Osteoblast (primary cell): ENCODE measurements around the gene PTGER4. TPM values are rescaled to one million over a fixed set of nuclear protein-coding genes. Genes with fewer than 3 reads are reported as not detected.

Experiments
- DNase-seq: peaks from one replicate; pipeline ENCODE4 v3.0.0; 2011; ENCODE audit warnings: low spot score, mixed read lengths; ENCODE audit not compliant: insufficient read length; ENCODE audit errors: missing footprints
- H2AFZ ChIP-seq: 2 replicates; pipeline ENCODE4 v1.6.0; 2011; ENCODE audit warnings: mild to moderate bottlenecking, low read length
- H3K27ac ChIP-seq: 2 replicates; pipeline ENCODE4 v1.5.1; 2011; ENCODE audit warnings: mild to moderate bottlenecking, low read depth, low read length, moderate library complexity
- H3K27me3 ChIP-seq: 2 replicates; pipeline ENCODE4 v1.6.0; 2012; ENCODE audit warnings: mild to moderate bottlenecking, control low read depth, inconsistent platforms, low read length, moderate library complexity; ENCODE audit not compliant: insufficient read depth
- H3K36me3 ChIP-seq: 2 replicates; pipeline ENCODE4 v1.5.1; 2011; ENCODE audit warnings: mild to moderate bottlenecking, low read length, control low read depth, moderate library complexity; ENCODE audit not compliant: insufficient read depth
- H3K4me1 ChIP-seq: 2 replicates; pipeline ENCODE4 v1.5.1; 2011; ENCODE audit warnings: mild to moderate bottlenecking, low read length, control low read depth, moderate library complexity; ENCODE audit not compliant: insufficient read depth
- H3K4me2 ChIP-seq: 2 replicates; pipeline ENCODE4 v1.6.0; 2011; ENCODE audit warnings: mild to moderate bottlenecking, low read length; ENCODE audit not compliant: insufficient read depth
- H3K4me3 ChIP-seq: fragments of 200-600 bp; sonication (generic); 3 replicates; pipeline ENCODE4 v1.5.1; 2012; ENCODE audit warnings: mild to moderate bottlenecking, low read length, inconsistent platforms; ENCODE audit not compliant: insufficient read depth
- H3K79me2 ChIP-seq: 2 replicates; pipeline ENCODE4 v1.6.0; 2012; ENCODE audit warnings: mild to moderate bottlenecking, low read length, control low read depth, inconsistent platforms; ENCODE audit not compliant: insufficient read depth
- H3K9me3 ChIP-seq: 2 replicates; pipeline ENCODE4 v1.5.1; 2011; ENCODE audit warnings: low read depth, low read length, control low read depth
- H4K20me1 ChIP-seq: 2 replicates; pipeline ENCODE4 v1.6.0; 2012; ENCODE audit warnings: mild to moderate bottlenecking, low read length, control low read depth; ENCODE audit not compliant: insufficient read depth
- CTCF ChIP-seq: IDR thresholded peaks from 2 replicates; pipeline ENCODE4 v1.5.1; 2011; ENCODE audit warnings: mild to moderate bottlenecking, low read depth, low read length, moderate library complexity; ENCODE audit errors: extremely low read depth
- total RNA-seq: library from RNA; depleted of rRNA; stranded (reverse); fragments of >200 nt; gene quantifications from 2 replicates; pipeline ENCODE4 v1.2.3, GENCODE V29; 2012

Gene PTGER4
- total RNA-seq, 1 donor = 15.2 TPM

GRCh38 chr5:40733879-40734563 is 54.3 kb downstream of the PTGER4 start:
- Histone ChIP-seq H3K27me3 (no peaks in the 10 kb centered on the region), H3K4me3 (no peak overlapping the region), H3K9me3 (no peaks in the 10 kb centered on the region), H2AFZ (no peak overlapping the region), H4K20me1 (peaks cover 6% of the 10 kb centered on the region), H3K4me1 (peaks cover 16% of the 10 kb centered on the region), H3K4me2 (no peak overlapping the region), H3K27ac (no peak overlapping the region), H3K36me3 (no peaks in the 10 kb centered on the region), H3K79me2 (peaks cover 2% of the 10 kb centered on the region)
- TF ChIP-seq CTCF = no peak
- no peak for DNase-seq

- no peaks in the 10 kb centered on the region for H3K27me3 ChIP-seq
- peaks cover 6% of the 10 kb centered on the region for H4K20me1 ChIP-seq
- no peak for TF ChIP-seq CTCF
- H2AFZ ChIP-seq = no peak overlapping the region
- H3K79me2 ChIP-seq = peaks cover 2% of the 10 kb centered on the region
- peaks cover 16% of the 10 kb centered on the region for H3K4me1 ChIP-seq
- no peaks in the 10 kb centered on the region for H3K36me3 ChIP-seq
- no peaks in the 10 kb centered on the region for H3K9me3 ChIP-seq
- no peak overlapping the region for H3K4me2 ChIP-seq
- peak overlapping the region; percentile 55 for H3K27ac ChIP-seq
- no peak overlapping the region for H3K4me3 ChIP-seq
- no peak for DNase-seq
These were observed 55.3 kb downstream of the PTGER4 start for GRCh38 chr5:40734986-40735385.

GRCh38 chr5:40735609-40736008 is 55.9 kb downstream of the PTGER4 start:
- TF ChIP-seq CTCF = no peak
- Histone ChIP-seq H4K20me1 (peaks cover 6% of the 10 kb centered on the region), H3K27ac (peak overlapping the region; percentile 55), H2AFZ (no peak overlapping the region), H3K9me3 (no peaks in the 10 kb centered on the region), H3K4me1 (peaks cover 16% of the 10 kb centered on the region), H3K79me2 (peaks cover 2% of the 10 kb centered on the region), H3K36me3 (no peaks in the 10 kb centered on the region), H3K4me3 (no peak overlapping the region), H3K4me2 (no peak overlapping the region), H3K27me3 (no peaks in the 10 kb centered on the region)
- DNase-seq = no peak

GRCh38 chr5:40736103-40736875 is 56.6 kb downstream of the PTGER4 start:
- Histone ChIP-seq H3K4me1 (peaks cover 16% of the 10 kb centered on the region), H3K36me3 (peaks cover 2% of the 10 kb centered on the region), H4K20me1 (peaks cover 6% of the 10 kb centered on the region), H3K4me2 (no peak overlapping the region), H3K27me3 (no peaks in the 10 kb centered on the region), H3K4me3 (no peak overlapping the region), H3K9me3 (no peaks in the 10 kb centered on the region), H2AFZ (no peak overlapping the region), H3K79me2 (peaks cover 2% of the 10 kb centered on the region), H3K27ac (no peak overlapping the region)
- DNase-seq = peak; percentile 78
- TF ChIP-seq CTCF = peak; percentile 73
